Breast epithelium (tissue), 3 donors: ENCODE data around the gene METTL24.

Experiments used
- POLR2A ChIP-seq: fragments of 450-650 bp; IDR thresholded peaks from one replicate; pipeline ENCODE4 v1.6.1; 2016; ENCODE audit warnings: antibody characterized with exemption, mild to moderate bottlenecking, moderate library complexity
- TF ChIP-seq, protein P1 (sequence below), 3 donors: fragments of 450-650 bp; IDR thresholded peaks; one replicate each; pipeline ENCODE4 v1.5.1; 2016 to 2017; ENCODE audit warnings: antibody characterized with exemption in 3 of 3, mild to moderate bottlenecking in 3 of 3, moderate library complexity in 3 of 3

DNA sequence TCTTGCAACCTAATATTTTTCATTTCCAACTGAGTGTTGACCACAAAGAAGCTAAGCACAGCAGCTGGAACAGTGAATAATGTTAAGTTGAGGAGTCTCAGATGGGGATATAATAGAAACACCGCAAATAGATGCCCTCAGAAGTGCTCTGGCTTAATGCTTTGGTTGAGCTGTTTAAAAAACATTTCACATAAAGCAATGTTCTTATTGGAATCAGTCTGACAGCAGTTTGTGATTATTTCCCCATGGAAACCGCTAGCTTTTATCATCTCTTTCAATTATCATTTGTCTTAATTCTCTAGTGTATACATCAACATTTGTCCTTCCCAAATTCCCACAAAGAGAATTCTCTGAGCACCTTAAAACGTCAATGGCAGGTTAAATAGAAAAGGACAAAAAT is 30.8 kb downstream of the METTL24 start:
- TF ChIP-seq, protein P1, sequence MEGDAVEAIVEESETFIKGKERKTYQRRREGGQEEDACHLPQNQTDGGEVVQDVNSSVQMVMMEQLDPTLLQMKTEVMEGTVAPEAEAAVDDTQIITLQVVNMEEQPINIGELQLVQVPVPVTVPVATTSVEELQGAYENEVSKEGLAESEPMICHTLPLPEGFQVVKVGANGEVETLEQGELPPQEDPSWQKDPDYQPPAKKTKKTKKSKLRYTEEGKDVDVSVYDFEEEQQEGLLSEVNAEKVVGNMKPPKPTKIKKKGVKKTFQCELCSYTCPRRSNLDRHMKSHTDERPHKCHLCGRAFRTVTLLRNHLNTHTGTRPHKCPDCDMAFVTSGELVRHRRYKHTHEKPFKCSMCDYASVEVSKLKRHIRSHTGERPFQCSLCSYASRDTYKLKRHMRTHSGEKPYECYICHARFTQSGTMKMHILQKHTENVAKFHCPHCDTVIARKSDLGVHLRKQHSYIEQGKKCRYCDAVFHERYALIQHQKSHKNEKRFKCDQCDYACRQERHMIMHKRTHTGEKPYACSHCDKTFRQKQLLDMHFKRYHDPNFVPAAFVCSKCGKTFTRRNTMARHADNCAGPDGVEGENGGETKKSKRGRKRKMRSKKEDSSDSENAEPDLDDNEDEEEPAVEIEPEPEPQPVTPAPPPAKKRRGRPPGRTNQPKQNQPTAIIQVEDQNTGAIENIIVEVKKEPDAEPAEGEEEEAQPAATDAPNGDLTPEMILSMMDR (IDR thresholded peaks at IDR 0.05) = no peak
- no peak for TF ChIP-seq POLR2A
